H1 (cell line): ENCODE results near the gene CCIN.
"Not testable (repeated sequence)": the region's sequence is repeated elsewhere in the genome, so short reads cannot be mapped to it uniquely, and the experiment has no call there.

Experiments
- BRCA1 ChIP-seq: IDR thresholded peaks from 2 replicates; pipeline ENCODE4 v1.6.1; 2012; ENCODE audit warnings: low read depth, low read length, improper control_type of control experiment
- CTCF ChIP-seq, 3 experiments: IDR thresholded peaks; 1 replicate in 2 of 3; 2 replicates in 1 of 3; pipeline versions ENCODE4 v1.5.1 to v1.6.1; 2011; ENCODE audit warnings: low read length in 3 of 3, mild to moderate bottlenecking in 3 of 3, inconsistent platforms in 2 of 3, low read depth in 1 of 3, moderate library complexity in 1 of 3; ENCODE audit not compliant: insufficient read depth in 1 of 3; ENCODE audit errors: control extremely low read depth in 1 of 3
- FOSL1 ChIP-seq: IDR thresholded peaks from 2 replicates; pipeline ENCODE4 v1.6.1; 2011; ENCODE audit warnings: mild to moderate bottlenecking, low read depth, low read length, moderate library complexity; ENCODE audit not compliant: insufficient read depth
- MAX ChIP-seq: IDR thresholded peaks from 2 replicates; pipeline ENCODE4 v1.6.1; 2012; ENCODE audit warnings: inconsistent platforms
- POLR2A ChIP-seq, 2 experiments: IDR thresholded peaks; 1 replicate in 1 of 2; 2 replicates in 1 of 2; pipeline ENCODE4 v1.6.1; 2011; ENCODE audit warnings: low read depth in 2 of 2, low read length in 2 of 2, mild to moderate bottlenecking in 2 of 2; ENCODE audit errors: control extremely low read depth in 1 of 2
- POLR2AphosphoS5 ChIP-seq: IDR thresholded peaks from 2 replicates; pipeline ENCODE4 v1.6.1; 2011; ENCODE audit warnings: low read depth, low read length
- SRF ChIP-seq: IDR thresholded peaks from 2 replicates; pipeline ENCODE4 v1.6.1; 2011; ENCODE audit warnings: mild to moderate bottlenecking, low read depth, low read length, moderate library complexity

DNA sequence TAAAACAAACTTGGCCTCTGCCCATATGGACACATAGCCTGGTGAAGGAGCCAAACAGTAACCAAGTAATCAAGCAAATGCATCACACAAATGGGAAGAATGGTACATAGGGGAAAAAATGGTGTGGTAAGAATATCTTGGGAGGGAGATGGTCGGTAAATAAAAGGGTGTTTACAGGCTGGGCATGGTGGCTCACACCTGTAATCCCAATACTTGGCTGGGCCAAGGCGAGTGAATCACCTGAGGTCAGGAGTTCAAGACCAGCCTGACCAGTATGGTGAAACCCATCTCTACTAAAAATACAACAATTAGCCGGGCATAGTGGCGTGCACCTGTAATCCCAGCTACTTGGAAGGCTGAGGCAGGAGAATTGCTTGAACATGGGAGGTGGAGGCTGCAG, 9.7 kb upstream of the CCIN start:
- TF ChIP-seq SRF; POLR2A (IDR thresholded peaks at IDR 0.05; ENCODE audit: control extremely low read depth in 1 of 2, low read depth in 2 of 2, low read length in 2 of 2); CTCF (IDR thresholded peaks at IDR 0.05; ENCODE audit: control extremely low read depth in 1 of 3, insufficient read depth in 1 of 3, low read depth in 1 of 3, low read length in 3 of 3); BRCA1; FOSL1; POLR2AphosphoS5; MAX: not testable (repeated sequence)
